Measurements from ENCODE around the gene VSTM2L.

VSTM2L gene

DNA sequence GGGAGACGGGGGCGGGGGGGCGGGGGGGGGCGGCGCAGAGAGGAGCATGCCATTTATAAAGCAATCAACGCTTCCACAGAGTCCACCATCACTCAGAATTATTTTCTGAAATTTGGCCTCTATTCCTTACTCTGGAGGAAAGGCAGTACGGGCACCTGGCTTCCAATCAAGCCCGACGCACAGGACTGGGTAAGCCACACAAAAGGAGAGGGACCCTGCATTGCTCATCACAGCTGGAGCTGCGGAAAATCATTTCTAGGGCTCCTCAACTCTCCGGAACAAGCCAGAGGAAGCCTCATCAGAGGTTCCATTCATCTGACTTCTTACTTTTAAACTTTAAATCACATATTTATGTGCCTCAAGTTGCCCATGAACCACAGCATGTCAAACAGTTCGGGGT is 74.4 kb downstream of the VSTM2L start:
- H3K27ac ChIP-seq (ENCODE audit: poor library complexity, severe bottlenecking): no peak overlapping the region
- ATAC-seq (ENCODE audit: low read depth): no peak
- no peak for TF ChIP-seq CTCF (IDR thresholded peaks at IDR 0.05; ENCODE audit: poor library complexity, severe bottlenecking)
- H3K36me3 ChIP-seq (ENCODE audit: low read depth): peaks cover 8% of the 10 kb centered on the region
- no peaks in the 10 kb centered on the region for H3K27me3 ChIP-seq (ENCODE audit: insufficient read depth, poor library complexity, severe bottlenecking)
- H3K9me3 ChIP-seq (ENCODE audit: severe bottlenecking): no peaks in the 10 kb centered on the region
- no peaks in the 10 kb centered on the region for H3K4me1 ChIP-seq (ENCODE audit: insufficient read depth, poor library complexity, severe bottlenecking)
- DNase-seq (ENCODE audit: low spot score): peak; percentile 45
- no peak overlapping the region for H3K4me3 ChIP-seq (ENCODE audit: severe bottlenecking)

GRCh38 chr20:37977786-37978185 is 74.9 kb downstream of the VSTM2L start:
- Histone ChIP-seq H3K27ac (ENCODE audit: poor library complexity, severe bottlenecking) (no peak overlapping the region), H3K27me3 (ENCODE audit: insufficient read depth, poor library complexity, severe bottlenecking) (no peaks in the 10 kb centered on the region), H3K36me3 (ENCODE audit: low read depth) (peaks cover 12% of the 10 kb centered on the region), H3K4me1 (ENCODE audit: insufficient read depth, poor library complexity, severe bottlenecking) (no peaks in the 10 kb centered on the region), H3K9me3 (ENCODE audit: severe bottlenecking) (no peaks in the 10 kb centered on the region), H3K4me3 (ENCODE audit: severe bottlenecking) (no peak overlapping the region)
- DNase-seq (ENCODE audit: low spot score): peak; percentile 42
- TF ChIP-seq CTCF (IDR thresholded peaks at IDR 0.05; ENCODE audit: poor library complexity, severe bottlenecking): no peak
- no peak; the same call in 2 of the 3 replicates for ATAC-seq (ENCODE audit: low read depth)

DNA sequence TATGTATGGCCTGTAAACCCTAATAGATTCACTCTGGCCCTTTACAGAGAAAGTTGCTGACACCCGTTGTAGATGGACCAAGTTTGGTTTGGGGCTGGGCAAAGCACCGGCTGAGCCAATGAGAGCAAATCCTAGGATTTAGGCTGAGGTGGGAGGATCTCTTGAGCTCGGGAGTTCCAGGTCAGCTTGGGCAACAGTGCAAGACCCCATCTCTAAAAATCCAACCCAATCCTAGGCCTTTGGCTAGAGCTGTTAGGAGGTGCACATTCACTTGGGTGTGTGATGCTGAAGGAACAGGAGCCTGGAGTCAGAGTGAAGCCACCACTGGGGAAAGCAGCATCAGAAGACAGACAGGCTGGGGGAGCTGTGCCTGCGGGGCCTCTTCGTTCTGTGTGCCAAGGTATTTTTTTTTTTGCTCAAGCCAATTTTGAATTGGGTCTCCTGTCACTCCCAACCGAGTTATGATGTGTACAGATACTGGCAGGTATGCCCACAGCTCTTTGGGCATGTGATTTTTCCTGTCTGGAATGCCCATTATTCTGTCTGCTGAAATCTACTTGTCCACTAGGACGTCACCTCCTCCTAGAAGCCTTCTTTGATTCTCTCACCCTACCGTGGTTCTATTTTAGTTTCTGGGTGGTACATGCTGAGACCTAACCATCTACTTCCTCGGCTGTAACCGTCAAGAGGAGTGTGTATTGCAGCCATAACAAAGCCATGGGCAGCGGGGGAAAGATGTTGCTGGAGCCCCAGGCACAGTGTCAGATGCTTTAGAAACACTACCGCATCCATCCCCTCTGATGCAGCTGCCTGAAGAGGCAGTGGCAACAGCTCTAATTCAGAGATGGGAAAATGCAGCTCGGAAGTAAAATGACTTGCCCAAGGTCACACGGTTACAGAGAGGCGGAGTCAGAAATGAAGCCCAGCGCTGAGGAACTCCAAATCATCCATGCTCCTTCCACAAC is 76.4 kb downstream of the VSTM2L start:
- Histone ChIP-seq H3K9me3 (ENCODE audit: severe bottlenecking) (no peaks in the 10 kb centered on the region), H3K27me3 (ENCODE audit: insufficient read depth, poor library complexity, severe bottlenecking) (no peaks in the 10 kb centered on the region), H3K27ac (ENCODE audit: poor library complexity, severe bottlenecking) (no peak overlapping the region), H3K36me3 (ENCODE audit: low read depth) (peaks cover 22% of the 10 kb centered on the region), H3K4me1 (ENCODE audit: insufficient read depth, poor library complexity, severe bottlenecking) (no peaks in the 10 kb centered on the region), H3K4me3 (ENCODE audit: severe bottlenecking) (no peak overlapping the region)
- no peak for ATAC-seq (ENCODE audit: low read depth)
- DNase-seq (ENCODE audit: low spot score): no peak
- no peak for TF ChIP-seq CTCF (IDR thresholded peaks at IDR 0.05; ENCODE audit: poor library complexity, severe bottlenecking)

- Histone ChIP-seq H3K9me3 (ENCODE audit: severe bottlenecking) (no peaks in the 10 kb centered on the region), H3K27me3 (ENCODE audit: insufficient read depth, poor library complexity, severe bottlenecking) (no peaks in the 10 kb centered on the region), H3K4me3 (ENCODE audit: severe bottlenecking) (no peak overlapping the region), H3K27ac (ENCODE audit: poor library complexity, severe bottlenecking) (no peak overlapping the region), H3K4me1 (ENCODE audit: insufficient read depth, poor library complexity, severe bottlenecking) (no peaks in the 10 kb centered on the region), H3K36me3 (ENCODE audit: low read depth) (peaks cover 28% of the 10 kb centered on the region)
- ATAC-seq (ENCODE audit: low read depth) (no peak), DNase-seq (ENCODE audit: low spot score) (no peak)
- TF ChIP-seq CTCF (IDR thresholded peaks at IDR 0.05; ENCODE audit: poor library complexity, severe bottlenecking): no peak
Observed at GRCh38 chr20:37980383-37980782, 77.5 kb downstream of the VSTM2L start.

GRCh38 chr20:37980876-37981275 is 77.9 kb downstream of the VSTM2L start:
- no peaks in the 10 kb centered on the region for H3K27me3 ChIP-seq (ENCODE audit: insufficient read depth, poor library complexity, severe bottlenecking)
- ATAC-seq (ENCODE audit: low read depth) (no peak), DNase-seq (ENCODE audit: low spot score) (no peak)
- peaks cover 32% of the 10 kb centered on the region for H3K36me3 ChIP-seq (ENCODE audit: low read depth)
- no peak for TF ChIP-seq CTCF (IDR thresholded peaks at IDR 0.05; ENCODE audit: poor library complexity, severe bottlenecking)
- no peaks in the 10 kb centered on the region for H3K9me3 ChIP-seq (ENCODE audit: severe bottlenecking)
- no peak overlapping the region for H3K4me3 ChIP-seq (ENCODE audit: severe bottlenecking)
- no peak overlapping the region for H3K27ac ChIP-seq (ENCODE audit: poor library complexity, severe bottlenecking)
- no peaks in the 10 kb centered on the region for H3K4me1 ChIP-seq (ENCODE audit: insufficient read depth, poor library complexity, severe bottlenecking)
